Fibroblast of lung (primary cell): Measurements from ENCODE around the gene TMEM184A. TPM values are rescaled to one million over a fixed set of nuclear protein-coding genes. Genes with fewer than 3 reads are reported as not detected.

ENCODE experiments used
- DNase-seq, 2 donors: peaks; one replicate each; pipeline versions ENCODE4 v3.0.0 to v3.0.0-alpha.2; 2010; ENCODE audit warnings: low read depth in 2 of 2
- H2AFZ ChIP-seq: 2 replicates; pipeline ENCODE4 v1.5.1; 2012; ENCODE audit warnings: low read length, control low read depth, inconsistent platforms
- H3K27ac ChIP-seq: 2 replicates; pipeline ENCODE4 v1.5.1; 2011; ENCODE audit warnings: low read length, control low read depth; ENCODE audit not compliant: insufficient read depth
- H3K27me3 ChIP-seq: 2 replicates; pipeline ENCODE4 v1.5.1; 2011; ENCODE audit warnings: mild to moderate bottlenecking, low read length; ENCODE audit not compliant: control insufficient read depth, insufficient read depth
- H3K36me3 ChIP-seq: 2 replicates; pipeline ENCODE4 v1.5.1; 2011; ENCODE audit warnings: low read length; ENCODE audit not compliant: control insufficient read depth, insufficient read depth
- H3K4me1 ChIP-seq: 2 replicates; pipeline ENCODE4 v1.5.1; 2011; ENCODE audit warnings: low read length; ENCODE audit not compliant: control insufficient read depth, insufficient read depth; ENCODE audit errors: extremely low read depth
- H3K4me2 ChIP-seq: 2 replicates; pipeline ENCODE4 v1.5.1; 2011; ENCODE audit warnings: low read length, control low read depth; ENCODE audit not compliant: insufficient read depth; ENCODE audit errors: extremely low read depth
- H3K4me3 ChIP-seq, 4 experiments: fragments of 200-600 bp in 1 of 4; sonication (generic) in 1 of 4; replicated peaks in 1 of 4; 2 replicates each; pipeline ENCODE4 v1.5.1; 2011 to 2016; ENCODE audit warnings: low read length in 4 of 4, low read depth in 3 of 4, mild to moderate bottlenecking in 3 of 4, control low read depth in 2 of 4, inconsistent platforms in 1 of 4, mixed read lengths in 1 of 4; ENCODE audit not compliant: insufficient read depth in 1 of 4; ENCODE audit errors: control extremely low read depth in 1 of 4
- H3K79me2 ChIP-seq: 2 replicates; pipeline ENCODE4 v1.5.1; 2012; ENCODE audit warnings: mild to moderate bottlenecking, low read length, inconsistent platforms; ENCODE audit not compliant: control insufficient read depth, insufficient read depth
- H3K9ac ChIP-seq: 2 replicates; pipeline ENCODE4 v1.5.1; 2011; ENCODE audit warnings: mild to moderate bottlenecking, low read length, control low read depth; ENCODE audit not compliant: insufficient read depth
- H3K9me3 ChIP-seq: 2 replicates; pipeline ENCODE4 v1.5.1; 2012; ENCODE audit warnings: low read depth, low read length; ENCODE audit not compliant: control insufficient read depth, insufficient read depth
- H4K20me1 ChIP-seq: 2 replicates; pipeline ENCODE4 v1.5.1; 2011; ENCODE audit warnings: low read length; ENCODE audit not compliant: control insufficient read depth, insufficient read depth; ENCODE audit errors: extremely low read depth
- EZH2 ChIP-seq: IDR thresholded peaks from 2 replicates; pipeline ENCODE4 v1.5.1; 2012; ENCODE audit warnings: low read length, control low read depth, mild to moderate bottlenecking; ENCODE audit errors: missing control alignments
- polyA plus RNA-seq, 2 donors: library from polyadenylated mRNA; depleted of rRNA in 1 of 2; stranded (reverse) in 1 of 2; unstranded in 1 of 2; fragments of >200 nt; gene quantifications; 2 replicates each; pipeline ENCODE4 v1.2.1, GENCODE V29; 2011 to 2012; ENCODE audit warnings: missing spikeins in 1 of 2
- total RNA-seq: library from RNA; depleted of rRNA; stranded (reverse); fragments of >200 nt; gene quantifications from 2 replicates; pipeline ENCODE4 v1.2.1, GENCODE V29; 2014
- TF ChIP-seq, protein P1 (sequence below), 2 donors: IDR thresholded peaks in 1 of 2; conservative IDR thresholded peaks in 1 of 2; 1 replicate in 1 of 2; 2 replicates in 1 of 2; pipeline ENCODE4 v1.5.1; 2011 to 2012; ENCODE audit warnings: low read length in 2 of 2, control low read depth in 1 of 2, inconsistent platforms in 1 of 2, low read depth in 1 of 2, mild to moderate bottlenecking in 1 of 2

TMEM184A gene
- total and polyA plus RNA-seq, 2 donors (not counting 1 experiment from before 2014, with no cell fraction given) = under 0.01 to 0.05 TPM

DNA sequence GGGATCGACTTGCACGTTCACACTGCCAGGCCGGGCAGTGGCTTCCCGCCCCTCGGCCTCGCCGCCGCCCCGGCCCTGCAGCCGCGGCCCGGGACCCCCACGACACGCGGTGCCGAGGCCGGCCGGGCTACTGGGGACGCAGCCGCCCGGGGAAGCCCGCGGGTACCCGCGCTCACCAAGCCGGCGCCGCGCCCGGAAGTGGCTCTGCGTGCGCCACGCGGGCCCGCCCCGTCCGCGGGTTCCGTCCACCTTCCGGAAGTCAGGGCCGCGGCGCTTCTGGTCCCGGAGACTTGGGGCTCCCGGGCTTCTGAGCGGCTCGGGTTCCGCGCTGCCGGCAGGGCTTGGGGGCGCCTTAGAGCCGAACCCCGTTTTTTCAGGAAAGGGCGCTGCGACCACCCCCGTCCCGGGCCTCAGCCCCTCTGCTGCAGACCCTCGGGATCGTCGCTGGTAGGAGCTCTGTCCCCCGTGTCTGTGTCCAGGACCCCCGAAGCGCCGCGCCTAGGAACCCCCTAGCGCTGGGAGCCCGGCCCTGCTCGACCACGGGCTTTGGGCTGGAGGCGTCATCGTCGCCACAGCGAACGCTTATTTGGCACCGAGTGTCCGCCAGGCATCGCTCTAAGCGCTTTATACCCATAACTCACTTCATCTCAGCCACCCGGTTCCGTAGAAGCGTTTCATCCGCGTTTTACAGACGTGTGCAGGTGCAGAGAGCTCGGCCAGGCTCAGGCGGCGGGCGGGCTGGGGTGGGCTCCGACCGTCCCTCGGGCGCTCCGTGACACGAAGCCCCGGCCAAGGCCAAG is 14.0 kb upstream of the TMEM184A start, which contains the start of gene PSMG3:
Gene PSMG3, minus strand, starts transcription at position 200 of the 800 bp plus-strand sequence. CDS start 693 bp downstream, outside the sequence.
- Histone ChIP-seq H3K4me2 (peak within 1 kb of the TSS; percentile 85), H2AFZ (peak within 1 kb of the TSS; percentile 65), H3K27me3 (no peaks in the 10 kb centered on the region), H3K9ac (peak within 1 kb of the TSS; percentile 97), H3K36me3 (peaks cover 6% of the 10 kb centered on the region), H3K79me2 (peaks cover 5% of the 10 kb centered on the region), H3K4me1 (peaks cover 14% of the 10 kb centered on the region), H3K4me3 (peak within 1 kb of the TSS; percentile 82 to 95 (median 86)), H3K27ac (peak within 1 kb of the TSS; percentile 95), H3K9me3 (no peaks in the 10 kb centered on the region), H4K20me1 (no peaks in the 10 kb centered on the region)
- peak; percentile 91 to 92 for DNase-seq
- TF ChIP-seq, protein P1, sequence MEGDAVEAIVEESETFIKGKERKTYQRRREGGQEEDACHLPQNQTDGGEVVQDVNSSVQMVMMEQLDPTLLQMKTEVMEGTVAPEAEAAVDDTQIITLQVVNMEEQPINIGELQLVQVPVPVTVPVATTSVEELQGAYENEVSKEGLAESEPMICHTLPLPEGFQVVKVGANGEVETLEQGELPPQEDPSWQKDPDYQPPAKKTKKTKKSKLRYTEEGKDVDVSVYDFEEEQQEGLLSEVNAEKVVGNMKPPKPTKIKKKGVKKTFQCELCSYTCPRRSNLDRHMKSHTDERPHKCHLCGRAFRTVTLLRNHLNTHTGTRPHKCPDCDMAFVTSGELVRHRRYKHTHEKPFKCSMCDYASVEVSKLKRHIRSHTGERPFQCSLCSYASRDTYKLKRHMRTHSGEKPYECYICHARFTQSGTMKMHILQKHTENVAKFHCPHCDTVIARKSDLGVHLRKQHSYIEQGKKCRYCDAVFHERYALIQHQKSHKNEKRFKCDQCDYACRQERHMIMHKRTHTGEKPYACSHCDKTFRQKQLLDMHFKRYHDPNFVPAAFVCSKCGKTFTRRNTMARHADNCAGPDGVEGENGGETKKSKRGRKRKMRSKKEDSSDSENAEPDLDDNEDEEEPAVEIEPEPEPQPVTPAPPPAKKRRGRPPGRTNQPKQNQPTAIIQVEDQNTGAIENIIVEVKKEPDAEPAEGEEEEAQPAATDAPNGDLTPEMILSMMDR (conservative IDR thresholded peaks at IDR 0.05 in 1 of 2, IDR thresholded peaks at IDR 0.05 in 1 of 2; ENCODE audit: low read depth in 1 of 2, low read length in 2 of 2) = peak; percentile 28 to 33
- TF ChIP-seq EZH2 = no peak

DNA sequence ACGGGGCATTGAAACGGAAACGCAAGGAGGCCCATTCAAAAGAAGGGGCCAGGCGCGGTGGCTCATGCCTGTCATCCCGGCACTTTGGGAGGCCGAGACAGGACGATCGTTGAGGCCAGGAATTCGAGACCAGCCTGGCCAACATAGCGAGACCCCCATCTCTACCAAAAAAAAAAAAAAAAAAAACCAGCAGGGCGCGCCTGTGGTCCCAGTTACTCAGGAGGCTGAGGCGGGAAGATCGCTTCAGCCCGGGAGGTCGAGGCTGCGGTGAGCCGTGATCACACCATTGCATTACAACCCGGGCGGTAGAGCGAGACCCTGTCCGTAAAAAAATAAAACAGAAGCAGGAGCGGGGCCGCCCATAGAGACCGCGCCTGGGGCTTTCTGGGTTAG is 13.4 kb upstream of the TMEM184A start:
- no peaks in the 10 kb centered on the region for H3K27me3 ChIP-seq
- H3K4me2 ChIP-seq = peak overlapping the region; percentile 85
- H3K27ac ChIP-seq = peak overlapping the region; percentile 95
- peak overlapping the region; percentile 66 to 89 (median 76) for H3K4me3 ChIP-seq
- peak in 1 of 2 donors; percentile 14 for DNase-seq
- peaks cover 5% of the 10 kb centered on the region for H3K79me2 ChIP-seq
- peaks cover 6% of the 10 kb centered on the region for H3K36me3 ChIP-seq
- H4K20me1 ChIP-seq = no peaks in the 10 kb centered on the region
- peak overlapping the region; percentile 97 for H3K9ac ChIP-seq
- H3K9me3 ChIP-seq = no peaks in the 10 kb centered on the region
- no peak for TF ChIP-seq EZH2
- TF ChIP-seq, protein P1 (conservative IDR thresholded peaks at IDR 0.05 in 1 of 2, IDR thresholded peaks at IDR 0.05 in 1 of 2; ENCODE audit: low read depth in 1 of 2, low read length in 2 of 2) = no peak
- H2AFZ ChIP-seq = peak overlapping the region; percentile 35
- peaks cover 14% of the 10 kb centered on the region for H3K4me1 ChIP-seq

DNA sequence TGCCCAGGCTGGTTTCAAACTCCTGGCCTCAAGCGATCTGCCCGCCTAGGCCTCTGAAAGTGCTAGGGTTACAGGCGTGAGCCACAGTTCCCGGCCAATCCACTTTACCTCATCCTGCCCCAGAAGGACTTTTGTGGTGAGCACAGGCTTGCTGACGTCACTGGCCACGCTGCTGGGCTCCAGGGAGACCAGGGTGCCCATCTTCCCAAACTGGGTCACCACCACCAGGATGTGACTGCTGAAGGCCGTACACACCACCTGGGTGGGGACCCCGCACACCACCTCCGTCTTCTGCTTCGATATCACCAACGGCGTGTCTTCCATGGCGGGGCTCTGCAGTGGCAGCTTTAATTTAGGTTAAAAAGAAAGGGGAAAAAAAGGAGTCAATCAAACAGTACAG is 13.0 kb upstream of the TMEM184A start:
- no peaks in the 10 kb centered on the region for H3K27me3 ChIP-seq
- peaks cover 5% of the 10 kb centered on the region for H3K79me2 ChIP-seq
- H2AFZ ChIP-seq = no peak overlapping the region
- peaks cover 14% of the 10 kb centered on the region for H3K4me1 ChIP-seq
- H3K9me3 ChIP-seq = no peaks in the 10 kb centered on the region
- TF ChIP-seq, protein P1 (conservative IDR thresholded peaks at IDR 0.05 in 1 of 2, IDR thresholded peaks at IDR 0.05 in 1 of 2; ENCODE audit: low read depth in 1 of 2, low read length in 2 of 2) = no peak
- TF ChIP-seq EZH2 = no peak
- no peaks in the 10 kb centered on the region for H4K20me1 ChIP-seq
- H3K36me3 ChIP-seq = peaks cover 6% of the 10 kb centered on the region
- no peak overlapping the region for H3K9ac ChIP-seq
- peak; percentile 46 to 68 for DNase-seq
- peak overlapping the region; percentile 85 for H3K4me2 ChIP-seq
- peak overlapping the region; percentile 66 to 89 (median 76) for H3K4me3 ChIP-seq
- peak overlapping the region; percentile 95 for H3K27ac ChIP-seq
